OCI-M2 (cell line): Measurements from ENCODE around the gene PRR3.

ENCODE experiments used
- DNase-seq: peaks from one replicate; lab custom pipeline; 2025; ENCODE audit not compliant: unreplicated experiment; lab: John Stamatoyannopoulos, UW

PRR3 gene

GRCh38 chr6:30533460-30534294 is 23.4 kb upstream of the PRR3 start:
- no peak for DNase-seq

GRCh38 chr6:30537931-30538330 is 19.2 kb upstream of the PRR3 start:
- no peak for DNase-seq

GRCh38 chr6:30541515-30542403 is 15.3 kb upstream of the PRR3 start:
- DNase-seq: peak; percentile 71

- no peak for DNase-seq
These were observed 14.7 kb upstream of the PRR3 start for GRCh38 chr6:30542404-30542725.

- no peak for DNase-seq
These were observed 14.2 kb upstream of the PRR3 start for GRCh38 chr6:30542915-30543314.

GRCh38 chr6:30543821-30544220 is 13.3 kb upstream of the PRR3 start:
- DNase-seq: no peak

GRCh38 chr6:30544666-30545272 is 12.3 kb upstream of the PRR3 start:
- DNase-seq: peak; percentile 44

- no peak for DNase-seq
These were observed 9.6 kb upstream of the PRR3 start for GRCh38 chr6:30547454-30547853.

- no peak for DNase-seq
These were observed 8.7 kb upstream of the PRR3 start for GRCh38 chr6:30548375-30548774.

- no peak for DNase-seq
These were observed 2.7 kb upstream of the PRR3 start for GRCh38 chr6:30554404-30554803.

GRCh38 chr6:30554962-30555815 is 1.9 kb upstream of the PRR3 start:
- DNase-seq: no peak

- DNase-seq: no peak
These were observed 1.4 kb upstream of the PRR3 start for GRCh38 chr6:30555816-30556065.

- DNase-seq: peak; percentile 86
These were observed 809 bp upstream of the PRR3 start, which contains the start of gene GNL1 for GRCh38 chr6:30556066-30556905. GNL1 (minus strand) TSS chr6:30556489; CDS start chr6:30556203, 286 bp downstream.

- DNase-seq: no peak
These were observed 537 bp downstream of the PRR3 start for GRCh38 chr6:30557683-30557981.

- no peak for DNase-seq
These were observed 3.8 kb downstream of the PRR3 start for GRCh38 chr6:30560930-30561329.

- DNase-seq: no peak
These were observed 5.7 kb downstream of the PRR3 start for GRCh38 chr6:30562470-30563425.

- DNase-seq: no peak
These were observed 7.0 kb downstream of the PRR3 start for GRCh38 chr6:30564114-30564513.

GRCh38 chr6:30565772-30566171 is 8.7 kb downstream of the PRR3 start:
- no peak for DNase-seq

GRCh38 chr6:30568245-30568644 is 11.2 kb downstream of the PRR3 start:
- no peak for DNase-seq
